Thyroid gland (tissue), 4 donors: ENCODE measurements around the gene AK9. TPM values are rescaled to one million over a fixed set of nuclear protein-coding genes. Genes with fewer than 3 reads are reported as not detected.
A peak's percentile ranks its signal among the peaks of the same experiment; 100 is the strongest.

Experiments
- DNase-seq, 2 donors: peaks; one replicate each; pipeline ENCODE4 v3.0.0-alpha.2; 2019
- H3K27ac ChIP-seq, 3 donors: fragments of 200-600 bp; sonication (generic); 1 replicate in 2 of 3; 2 replicates in 1 of 3; pipeline ENCODE4 v1.5.1; 2016 to 2019; ENCODE audit warnings: mild to moderate bottlenecking in 1 of 3, moderate library complexity in 1 of 3
- H3K27me3 ChIP-seq: fragments of 200-600 bp; sonication (generic); one replicate; pipeline ENCODE4 v1.5.1; 2019
- H3K36me3 ChIP-seq, 2 donors: fragments of 200-600 bp; sonication (generic); one replicate each; pipeline ENCODE4 v1.5.1; 2016 to 2019
- H3K4me1 ChIP-seq, 2 donors: fragments of 200-600 bp; sonication (generic); one replicate each; pipeline ENCODE4 v1.5.1; 2017 to 2019
- H3K4me3 ChIP-seq, 3 donors: fragments of 200-600 bp; sonication (generic); replicated peaks in 1 of 3; 1 replicate in 2 of 3; 2 replicates in 1 of 3; pipeline ENCODE4 v1.5.1; 2016; ENCODE audit warnings: mild to moderate bottlenecking in 1 of 3
- H3K9me3 ChIP-seq: fragments of 200-600 bp; sonication (generic); one replicate; pipeline ENCODE4 v1.5.1; 2017
- CTCF ChIP-seq, 6 experiments: fragments of 200-600 bp in 3 of 6; fragments of 450-650 bp in 3 of 6; sonication (generic) in 3 of 6; IDR thresholded peaks; one replicate each; pipeline ENCODE4 v1.5.1; 2016 to 2019; ENCODE audit warnings: antibody characterized with exemption in 6 of 6, mild to moderate bottlenecking in 2 of 6, inconsistent platforms in 1 of 6, moderate library complexity in 1 of 6
- POLR2A ChIP-seq, 2 donors: fragments of 450-650 bp; IDR thresholded peaks; one replicate each; pipeline ENCODE4 v1.6.1; 2017; ENCODE audit warnings: antibody characterized with exemption in 2 of 2, mild to moderate bottlenecking in 2 of 2, moderate library complexity in 1 of 2
- WGBS, 2 donors: methylation state at CpG; one replicate each; pipeline ENCODE4 v1.1.5; 2017; 5-methylcytosine and 5-hydroxymethylcytosine counted together
- intact Hi-C: fragments of 100-400 bp; cut with DNase I; formaldehyde crosslinking; loops from one replicate; pipeline ENCODE4 v1.15.1; 2023
- total RNA-seq, 4 donors: library from RNA; depleted of rRNA; stranded (reverse); fragments of >200 nt; gene quantifications; one replicate each; pipeline ENCODE4 v1.2.3, GENCODE V29; 2016

AK9 gene
- total RNA-seq, 4 donors from 2014 or later = 12.5 to 42.6 (median 15.3) TPM

GRCh38 chr6:109701221-109701620 is 10.2 kb upstream of the AK9 start:
- 90 to 95% methylated on average over 4 of the region's 4 CpGs for WGBS, 2 donors
- H3K9me3 ChIP-seq = no peaks in the 10 kb centered on the region
- no peak for TF ChIP-seq POLR2A (IDR thresholded peaks at IDR 0.05)
- no peak for TF ChIP-seq CTCF (IDR thresholded peaks at IDR 0.05)
- intact Hi-C loops = loop anchor here (5.0 kb wide), 1 partner anchor 351 kb away; no protein-coding TSS in a partner anchor
- H3K27ac ChIP-seq = no peak overlapping the region
- H3K27me3 ChIP-seq = no peaks in the 10 kb centered on the region
- H3K36me3 ChIP-seq = no peaks in the 10 kb centered on the region
- no peaks in the 10 kb centered on the region for H3K4me1 ChIP-seq
- no peak for DNase-seq
- H3K4me3 ChIP-seq = no peak overlapping the region

- no peak for TF ChIP-seq CTCF (IDR thresholded peaks at IDR 0.05)
- WGBS, 2 donors = 96 to 98% methylated on average over 5 of the region's 5 CpGs
- H3K4me3 ChIP-seq = no peak overlapping the region
- no peaks in the 10 kb centered on the region for H3K36me3 ChIP-seq
- H3K27ac ChIP-seq = no peak overlapping the region
- no peak for DNase-seq
- intact Hi-C loops = loop anchor here (10.0 kb wide), 1 partner anchor 488 kb away; the partner anchor contains the start of gene CDC40
- peaks cover 0 to 8% of the 10 kb centered on the region in 2 donors for H3K4me1 ChIP-seq
- H3K27me3 ChIP-seq = no peaks in the 10 kb centered on the region
- no peaks in the 10 kb centered on the region for H3K9me3 ChIP-seq
Measured at GRCh38 chr6:109696355-109696754, 5.4 kb upstream of the AK9 start.

GRCh38 chr6:109695468-109695867 is 4.5 kb upstream of the AK9 start:
- Histone ChIP-seq H3K4me1 (peaks cover 0 to 8% of the 10 kb centered on the region in 2 donors), H3K27me3 (no peaks in the 10 kb centered on the region), H3K27ac (no peak overlapping the region), H3K36me3 (no peaks in the 10 kb centered on the region), H3K4me3 (no peak overlapping the region), H3K9me3 (no peaks in the 10 kb centered on the region)
- DNase-seq = no peak
- intact Hi-C loops = loop anchor here (10.0 kb wide), 1 partner anchor 489 kb away; the partner anchor contains the start of gene CDC40
- TF ChIP-seq POLR2A (IDR thresholded peaks at IDR 0.05) (no peak), CTCF (IDR thresholded peaks at IDR 0.05) (no peak)
- 62 to 71% methylated on average over 4 of the region's 4 CpGs for WGBS, 2 donors

- Histone ChIP-seq H3K4me1 (peaks cover 0 to 14% of the 10 kb centered on the region in 2 donors), H3K9me3 (no peaks in the 10 kb centered on the region), H3K27ac (no peak overlapping the region), H3K4me3 (no peak overlapping the region), H3K27me3 (no peaks in the 10 kb centered on the region), H3K36me3 (no peaks in the 10 kb centered on the region)
- intact Hi-C loops = loop anchor here (10.0 kb wide), 1 partner anchor 492 kb away; the partner anchor contains the start of gene CDC40
- no peak for DNase-seq
- no peak for TF ChIP-seq POLR2A (IDR thresholded peaks at IDR 0.05)
- TF ChIP-seq CTCF (IDR thresholded peaks at IDR 0.05) = no peak
Measured at GRCh38 chr6:109693111-109693510, 2.1 kb upstream of the AK9 start.

GRCh38 chr6:109690373-109690736 is 647 bp downstream of the AK9 start:
- no peaks in the 10 kb centered on the region for H3K27me3 ChIP-seq
- no peak for TF ChIP-seq CTCF (IDR thresholded peaks at IDR 0.05)
- TF ChIP-seq POLR2A (IDR thresholded peaks at IDR 0.05) = no peak
- 0 to 1% methylated on average over 24 of the region's 24 CpGs for WGBS, 2 donors
- peak; percentile 82 to 85 for DNase-seq
- peaks cover 0 to 14% of the 10 kb centered on the region in 2 donors for H3K4me1 ChIP-seq
- no peaks in the 10 kb centered on the region for H3K9me3 ChIP-seq
- peak overlapping the region; percentile 67 to 88 (median 82) for H3K27ac ChIP-seq
- intact Hi-C loops = loop anchor here (10.0 kb wide), 1 partner anchor 494 kb away; the partner anchor contains the start of gene CDC40
- no peaks in the 10 kb centered on the region for H3K36me3 ChIP-seq
- peak overlapping the region; percentile 51 to 97 (median 73) for H3K4me3 ChIP-seq
